GM19193 (cell line): Measurements from ENCODE around the gene CD5L.

ENCODE experiments used
- POLR2A ChIP-seq: IDR thresholded peaks from 4 replicates; pipeline ENCODE4 v1.6.1; 2011; ENCODE audit not compliant: insufficient read depth, insufficient read length; ENCODE audit errors: extremely low read depth

The CD5L gene

GRCh38 chr1:157841708-157842107, at the start of gene CD5L:
TSS of gene CD5L (minus strand) at chr1:157841808. CDS start at chr1:157841701, 107 bp downstream.
- TF ChIP-seq POLR2A, result no peak

GRCh38 chr1:157882580-157882979, 41.0 kb upstream of the CD5L start:
- TF ChIP-seq POLR2A, result no peak

- TF ChIP-seq POLR2A, result no peak
These were observed 39.0 kb upstream of the CD5L start for GRCh38 chr1:157880621-157881020.

GRCh38 chr1:157878059-157878458, 36.5 kb upstream of the CD5L start:
- no peak for TF ChIP-seq POLR2A

- TF ChIP-seq POLR2A, result no peak
These were observed 28.9 kb upstream of the CD5L start for GRCh38 chr1:157870490-157870889.

- no peak for TF ChIP-seq POLR2A
These were observed 27.0 kb upstream of the CD5L start for GRCh38 chr1:157868654-157869053.

GRCh38 chr1:157862114-157863070, 20.8 kb upstream of the CD5L start:
- TF ChIP-seq POLR2A, result no peak

- no peak for TF ChIP-seq POLR2A
These were observed 14.9 kb upstream of the CD5L start for GRCh38 chr1:157856538-157856937.

GRCh38 chr1:157852476-157852875, 10.9 kb upstream of the CD5L start:
- TF ChIP-seq POLR2A, result no peak

GRCh38 chr1:157849229-157849875, 7.7 kb upstream of the CD5L start:
- no peak for TF ChIP-seq POLR2A

GRCh38 chr1:157844089-157844830, 2.7 kb upstream of the CD5L start:
- no peak for TF ChIP-seq POLR2A

GRCh38 chr1:157842939-157843338, 1.3 kb upstream of the CD5L start:
- no peak for TF ChIP-seq POLR2A

GRCh38 chr1:157838966-157839365, 2.6 kb downstream of the CD5L start:
- TF ChIP-seq POLR2A, result no peak

GRCh38 chr1:157834430-157834829, 7.2 kb downstream of the CD5L start:
- TF ChIP-seq POLR2A, result no peak

- TF ChIP-seq POLR2A, result no peak
These were observed 8.5 kb downstream of the CD5L start for GRCh38 chr1:157833145-157833544.
